NT2/D1 (cell line): Measurements from ENCODE around the gene TBC1D4.

Experiments used
- SUZ12 ChIP-seq: IDR thresholded peaks from 2 replicates; pipeline ENCODE4 v1.6.1; 2011; ENCODE audit not compliant: insufficient read length, insufficient read depth; ENCODE audit errors: extremely low read depth
- YY1 ChIP-seq: IDR thresholded peaks from 2 replicates; pipeline ENCODE4 v1.6.1; 2011; ENCODE audit not compliant: insufficient read length, insufficient read depth
- ZNF274 ChIP-seq: IDR thresholded peaks from 2 replicates; pipeline ENCODE4 v1.6.1; 2011; ENCODE audit warnings: mild to moderate bottlenecking, low read depth, low read length

DNA sequence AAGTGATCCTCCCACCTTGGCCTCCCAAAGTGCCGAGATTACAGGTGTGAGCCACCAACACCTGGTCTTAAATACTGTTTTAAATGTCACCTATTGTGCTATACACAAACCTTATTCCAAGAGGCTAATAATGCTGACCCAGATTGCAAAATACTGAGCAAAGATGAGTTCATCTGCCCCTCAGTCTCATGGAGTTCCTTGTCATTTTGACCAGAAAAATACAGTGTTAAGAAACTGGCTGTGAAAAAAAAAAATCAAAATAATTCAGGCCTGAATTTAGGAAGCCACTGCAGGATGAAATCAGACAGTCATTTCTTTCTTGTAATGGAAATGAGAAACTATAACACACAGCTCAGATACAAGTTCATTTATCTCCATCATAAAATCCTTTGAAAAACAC, 59.9 kb downstream of the TBC1D4 start:
- no peak for TF ChIP-seq SUZ12
- no peak for TF ChIP-seq ZNF274
- TF ChIP-seq YY1, result no peak
